Common myeloid progenitor, CD34-positive (primary cell): ENCODE data around the gene PMM2.

Experiments
- CTCF ChIA-PET: fragments of 350-600 bp; sonication (Branson Sonifier 250); formaldehyde crosslinking; loops from one replicate; lab custom pipeline; 2021; ENCODE audit warnings: antibody characterized with exemption; lab: Charles Lee
- POLR2A ChIA-PET: fragments of 350-600 bp; sonication (Branson Sonifier 250); formaldehyde crosslinking; loops from one replicate; lab custom pipeline; 2021; ENCODE audit warnings: antibody characterized with exemption; lab: Charles Lee
- DNase-seq, 3 donors: peaks; one replicate each; pipeline versions ENCODE4 v3.0.0 to v3.0.0-alpha.2; 2013
- H3K27ac ChIP-seq, 2 experiments: 1 replicate in 1 of 2; 2 replicates in 1 of 2; pipeline ENCODE4 v1.7.0; 2013; ENCODE audit warnings: inconsistent platforms in 2 of 2, low read length in 2 of 2, mild to moderate bottlenecking in 2 of 2, low read depth in 1 of 2, moderate library complexity in 1 of 2; ENCODE audit not compliant: severe bottlenecking in 2 of 2, insufficient read depth in 1 of 2, poor library complexity in 1 of 2
- H3K27me3 ChIP-seq, 5 experiments: replicated peaks in 2 of 5; 1 replicate in 3 of 5; 2 replicates in 2 of 5; pipeline versions ENCODE4 v1.6.1 to v1.7.0; 2013; ENCODE audit warnings: low read length in 4 of 5, mild to moderate bottlenecking in 2 of 5, moderate library complexity in 2 of 5, inconsistent platforms in 1 of 5; ENCODE audit not compliant: insufficient read depth in 5 of 5, control insufficient read depth in 4 of 5
- H3K36me3 ChIP-seq, 4 experiments: 1 replicate in 2 of 4; 2 replicates in 2 of 4; pipeline versions ENCODE4 v1.6.1 to v1.7.0; 2013; ENCODE audit warnings: low read length in 3 of 4, control low read depth in 1 of 4, mild to moderate bottlenecking in 1 of 4; ENCODE audit not compliant: control insufficient read depth in 4 of 4, insufficient read depth in 4 of 4
- H3K4me1 ChIP-seq, 4 experiments: 1 replicate in 3 of 4; 2 replicates in 1 of 4; pipeline versions ENCODE4 v1.6.1 to v1.7.1; 2013; ENCODE audit warnings: low read length in 3 of 4, mild to moderate bottlenecking in 3 of 4, control low read depth in 1 of 4, inconsistent platforms in 1 of 4, moderate library complexity in 1 of 4; ENCODE audit not compliant: control insufficient read depth in 4 of 4, insufficient read depth in 4 of 4; ENCODE audit errors: control extremely low read depth in 1 of 4
- H3K4me3 ChIP-seq, 7 experiments: 1 replicate in 4 of 7; 2 replicates in 3 of 7; pipeline versions ENCODE4 v1.5.1 to v1.7.0; 2013; ENCODE audit warnings: mild to moderate bottlenecking in 7 of 7, low read length in 6 of 7, moderate library complexity in 6 of 7, inconsistent platforms in 2 of 7, low read depth in 2 of 7, control low read depth in 1 of 7; ENCODE audit not compliant: insufficient read depth in 4 of 7, control insufficient read depth in 1 of 7; ENCODE audit errors: extremely low read depth in 1 of 7
- H3K9me3 ChIP-seq, 5 experiments: 1 replicate in 4 of 5; 2 replicates in 1 of 5; pipeline versions ENCODE4 v1.6.1 to v1.7.1; 2013; ENCODE audit warnings: low read length in 4 of 5, mild to moderate bottlenecking in 2 of 5, inconsistent platforms in 1 of 5, low read depth in 1 of 5, moderate library complexity in 1 of 5; ENCODE audit not compliant: control insufficient read depth in 4 of 5, insufficient read depth in 2 of 5; ENCODE audit errors: control extremely low read depth in 1 of 5
- WGBS: methylation state at CpG from one replicate; pipeline ENCODE4 v1.1.5; 2013; ENCODE audit not compliant: insufficient coverage; 5-methylcytosine and 5-hydroxymethylcytosine counted together

Gene PMM2

DNA sequence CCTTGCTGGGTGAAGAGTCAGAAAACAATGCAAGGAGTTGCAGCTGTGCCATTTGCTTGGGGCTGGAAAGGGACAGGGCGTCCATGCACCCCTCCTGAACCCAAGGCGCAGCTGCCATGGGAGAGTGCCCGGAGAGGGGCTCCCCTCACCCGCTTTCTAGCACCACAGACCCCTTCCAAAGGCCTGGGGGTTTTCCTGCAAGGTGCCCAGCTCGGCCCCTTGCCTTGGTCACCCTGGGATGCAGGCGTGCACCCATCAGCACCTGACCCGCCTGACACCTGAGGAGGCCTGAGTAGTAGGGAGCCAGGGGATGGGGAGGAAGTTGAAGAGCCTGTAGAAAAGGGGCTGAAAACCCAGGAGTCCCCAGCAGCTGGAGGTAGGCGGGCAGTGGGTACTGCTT is 30.5 kb upstream of the PMM2 start:
- no peaks in the 10 kb centered on the region for H3K27me3 ChIP-seq
- H3K9me3 ChIP-seq, result no peaks in the 10 kb centered on the region
- POLR2A ChIA-PET, result no interaction called here
- no peaks in the 10 kb centered on the region for H3K4me1 ChIP-seq
- peaks cover 0 to 13% (median 4%) of the 10 kb centered on the region in 4 experiments for H3K36me3 ChIP-seq
- DNase-seq, result no peak
- no peak overlapping the region for H3K4me3 ChIP-seq
- CTCF ChIA-PET, result interaction anchor here (1.1 kb wide), 1 partner anchor 10 kb away, joined by 3 read pairs; no protein-coding TSS in a partner anchor
- WGBS, result 100% methylated on average over 3 of the region's 8 CpGs
- no peak overlapping the region for H3K27ac ChIP-seq

DNA sequence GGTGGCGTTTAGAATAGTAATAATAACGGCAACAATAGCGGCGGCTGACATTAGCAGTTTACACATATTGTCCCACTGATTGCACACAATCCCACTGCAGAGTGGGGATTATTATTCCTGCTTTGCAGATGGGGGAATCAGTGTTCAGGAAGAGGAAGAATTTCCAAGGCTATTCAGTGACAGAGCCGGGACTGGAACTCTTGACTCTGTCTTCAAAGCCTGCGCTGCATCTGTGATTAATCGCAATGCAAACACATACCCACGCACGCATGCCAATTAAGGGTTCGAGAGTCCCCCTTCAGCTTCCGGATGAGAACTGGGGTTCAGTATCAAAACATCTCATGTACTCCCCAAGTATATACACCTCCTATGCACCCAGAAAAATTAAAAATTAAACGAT is 29.4 kb upstream of the PMM2 start:
- POLR2A ChIA-PET, result no interaction called here
- H3K36me3 ChIP-seq, result peaks cover 0 to 17% (median 4%) of the 10 kb centered on the region in 4 experiments
- CTCF ChIA-PET, result no interaction called here
- H3K27ac ChIP-seq, result no peak overlapping the region
- H3K27me3 ChIP-seq, result no peaks in the 10 kb centered on the region
- no peak overlapping the region for H3K4me3 ChIP-seq
- no peak for DNase-seq
- no peaks in the 10 kb centered on the region for H3K4me1 ChIP-seq
- 94% methylated on average over 8 of the region's 12 CpGs for WGBS
- H3K9me3 ChIP-seq, result no peaks in the 10 kb centered on the region

DNA sequence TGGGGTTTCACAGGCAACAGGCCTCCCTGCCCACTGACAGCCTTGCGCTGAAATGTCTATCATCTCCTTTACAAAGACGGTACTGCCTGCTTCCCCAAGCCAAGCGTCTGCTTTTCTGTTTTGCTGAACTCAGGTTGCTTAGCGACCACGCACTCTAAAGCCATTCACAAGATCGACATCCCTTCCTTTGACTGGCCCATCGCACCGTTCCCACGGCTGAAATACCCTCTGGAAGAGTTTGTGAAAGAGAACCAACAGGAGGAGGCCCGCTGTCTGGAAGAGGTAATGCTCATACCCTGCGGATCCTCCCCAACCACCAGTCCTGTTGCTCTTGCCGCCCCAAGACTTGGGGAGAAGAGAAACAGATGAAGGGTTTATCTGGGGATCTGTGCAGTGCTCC is 28.9 kb upstream of the PMM2 start:
- Histone ChIP-seq H3K27ac (no peak overlapping the region), H3K27me3 (no peaks in the 10 kb centered on the region), H3K4me3 (no peak overlapping the region), H3K9me3 (no peaks in the 10 kb centered on the region), H3K36me3 (peaks cover 0 to 17% (median 4%) of the 10 kb centered on the region in 4 experiments), H3K4me1 (no peaks in the 10 kb centered on the region)
- POLR2A ChIA-PET, result no interaction called here
- 95% methylated on average over 8 of the region's 12 CpGs for WGBS
- CTCF ChIA-PET, result no interaction called here
- DNase-seq, result no peak

DNA sequence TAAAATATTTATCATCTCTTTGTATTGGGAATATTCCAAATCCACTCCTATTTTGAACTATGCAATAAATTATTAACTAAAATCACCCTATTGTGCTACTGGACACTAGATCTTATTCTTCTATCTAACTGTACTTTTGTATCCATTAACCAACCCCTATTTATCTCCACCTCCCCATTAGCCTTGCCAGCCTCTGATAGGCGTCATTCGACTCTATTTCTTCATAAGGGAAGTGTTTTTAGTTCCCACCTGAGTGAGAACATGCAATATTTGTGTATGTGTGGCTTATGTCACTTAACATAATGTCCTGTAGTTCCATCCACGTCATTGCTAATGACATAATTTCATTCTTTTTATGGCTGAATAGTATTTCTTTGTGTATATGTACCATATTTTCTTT is 24.1 kb upstream of the PMM2 start:
- ChIA-PET CTCF (no interaction called here), POLR2A (no interaction called here)
- WGBS, result no CpG with 5 or more reads among the region's 3 CpGs
- no peaks in the 10 kb centered on the region for H3K27me3 ChIP-seq
- no peak for DNase-seq
- H3K9me3 ChIP-seq, result peaks cover 0 to 2% (median 0%) of the 10 kb centered on the region in 5 experiments
- H3K4me1 ChIP-seq, result no peaks in the 10 kb centered on the region
- no peak overlapping the region for H3K27ac ChIP-seq
- peaks cover 0 to 27% (median 13%) of the 10 kb centered on the region in 4 experiments for H3K36me3 ChIP-seq
- no peak overlapping the region for H3K4me3 ChIP-seq

DNA sequence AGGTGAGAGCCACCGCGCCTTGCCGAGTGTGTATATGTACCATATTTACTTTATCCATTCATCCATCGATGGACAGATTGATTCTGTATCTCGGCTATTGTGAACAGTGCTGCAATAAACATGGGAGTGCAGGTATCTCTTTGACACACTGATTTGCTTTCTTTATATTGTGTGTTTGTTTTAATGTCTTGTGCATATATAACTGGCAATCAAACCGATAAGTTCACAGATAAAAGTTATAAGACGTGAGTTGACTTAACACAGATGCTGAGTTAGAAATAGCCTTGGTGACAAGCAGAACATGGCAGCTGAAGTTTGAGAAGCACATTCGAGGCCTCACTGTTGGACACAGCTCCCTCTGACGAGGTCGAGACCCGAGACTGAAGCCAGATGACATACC is 23.4 kb upstream of the PMM2 start:
- Histone ChIP-seq H3K27ac (no peak overlapping the region), H3K9me3 (peaks cover 0 to 2% (median 0%) of the 10 kb centered on the region in 5 experiments), H3K27me3 (no peaks in the 10 kb centered on the region), H3K4me3 (no peak overlapping the region), H3K36me3 (peaks cover 0 to 23% (median 11%) of the 10 kb centered on the region in 4 experiments), H3K4me1 (no peaks in the 10 kb centered on the region)
- ChIA-PET CTCF (no interaction called here), POLR2A (no interaction called here)
- 97% methylated on average over 10 of the region's 11 CpGs for WGBS
- DNase-seq, result no peak

DNA sequence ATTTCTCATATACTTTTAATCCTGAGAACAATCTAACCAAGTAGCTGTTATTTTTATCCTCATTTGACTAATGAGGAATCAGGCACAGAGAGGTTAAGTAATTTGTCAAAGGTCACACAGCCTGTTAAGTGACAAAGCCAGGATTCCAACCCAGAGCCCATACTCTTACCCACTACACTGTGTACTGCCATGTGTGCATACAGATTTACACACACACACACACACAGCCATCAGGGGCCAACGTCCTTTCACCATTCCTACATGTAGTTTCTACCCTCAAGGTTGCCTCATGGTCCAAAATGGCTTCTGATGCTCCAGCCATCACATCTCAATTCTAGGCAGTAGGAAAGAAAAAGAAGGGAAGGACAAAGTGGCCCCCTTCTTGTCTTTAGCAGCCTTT is 22.3 kb upstream of the PMM2 start:
- 100% methylated on average over 1 of the region's 1 CpG for WGBS
- Histone ChIP-seq H3K36me3 (peaks cover 0 to 32% (median 10%) of the 10 kb centered on the region in 4 experiments), H3K27ac (no peak overlapping the region), H3K27me3 (no peaks in the 10 kb centered on the region), H3K9me3 (peaks cover 0 to 2% (median 0%) of the 10 kb centered on the region in 5 experiments), H3K4me3 (no peak overlapping the region), H3K4me1 (no peaks in the 10 kb centered on the region)
- ChIA-PET POLR2A (no interaction called here), CTCF (no interaction called here)
- no peak for DNase-seq

DNA sequence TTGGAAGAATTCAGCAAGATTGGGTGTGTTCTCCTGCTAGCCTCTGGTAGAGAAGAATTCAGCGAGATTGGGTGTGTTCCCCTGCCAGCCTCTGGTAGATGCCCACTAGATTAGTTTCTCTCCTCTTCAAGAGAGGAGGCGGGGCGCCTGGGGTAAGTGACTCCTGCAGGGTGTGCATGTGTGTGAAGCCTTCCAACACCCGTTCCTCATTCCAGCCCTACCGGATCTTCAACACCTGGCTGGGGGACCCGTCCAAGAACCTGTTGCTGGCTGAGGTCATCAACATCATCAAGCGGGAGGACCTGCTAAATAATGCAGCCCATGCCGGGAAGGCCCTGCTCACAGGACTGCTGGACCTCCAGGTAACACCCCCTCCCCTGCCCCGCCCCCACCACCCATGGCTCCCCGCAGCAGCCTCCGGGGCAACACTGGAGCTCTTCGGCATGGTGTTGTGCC is 21.5 kb upstream of the PMM2 start:
- H3K36me3 ChIP-seq, result peaks cover 0 to 32% (median 11%) of the 10 kb centered on the region in 4 experiments
- H3K4me3 ChIP-seq, result no peak overlapping the region
- H3K27ac ChIP-seq, result no peak overlapping the region
- CTCF ChIA-PET, result no interaction called here
- H3K4me1 ChIP-seq, result no peaks in the 10 kb centered on the region
- no peak for DNase-seq
- peaks cover 0 to 2% (median 0%) of the 10 kb centered on the region in 5 experiments for H3K9me3 ChIP-seq
- WGBS, result 98% methylated on average over 8 of the region's 12 CpGs
- POLR2A ChIA-PET, result no interaction called here
- no peaks in the 10 kb centered on the region for H3K27me3 ChIP-seq
